GM23248 (cell line): ENCODE results near the gene DNAJC30. TPM values are rescaled to one million over a fixed set of nuclear protein-coding genes. Genes with fewer than 3 reads are reported as not detected.
A peak's percentile ranks its signal among the peaks of the same experiment; 100 is the strongest.

Experiments used
- DNase-seq: peaks from one replicate; pipeline ENCODE4 v3.0.0-alpha.2; 2015
- H2AFZ ChIP-seq: fragments of 200-600 bp; sonication (generic); 2 replicates; pipeline ENCODE4 v1.6.1; 2016; ENCODE audit warnings: antibody characterized with exemption
- H3F3A ChIP-seq: fragments of 200-600 bp; sonication (generic); 2 replicates; pipeline ENCODE4 v1.6.1; 2016; ENCODE audit warnings: mild to moderate bottlenecking, antibody characterized with exemption, mixed run types; ENCODE audit not compliant: insufficient read depth
- H3K27ac ChIP-seq: fragments of 200-600 bp; sonication (generic); 2 replicates; pipeline ENCODE4 v1.5.1; 2016; ENCODE audit warnings: mild to moderate bottlenecking
- H3K27me3 ChIP-seq: fragments of 200-600 bp; sonication (generic); replicated peaks from 2 replicates; pipeline ENCODE4 v1.6.1; 2016; ENCODE audit warnings: mild to moderate bottlenecking; ENCODE audit not compliant: insufficient read depth
- H3K36me3 ChIP-seq: fragments of 200-600 bp; sonication (generic); 2 replicates; pipeline ENCODE4 v1.6.1; 2016; ENCODE audit warnings: low read depth, mild to moderate bottlenecking
- H3K4me1 ChIP-seq: fragments of 200-600 bp; sonication (generic); 2 replicates; pipeline ENCODE4 v1.6.1; 2016; ENCODE audit warnings: mild to moderate bottlenecking; ENCODE audit not compliant: insufficient read depth
- H3K4me2 ChIP-seq: fragments of 200-600 bp; sonication (generic); one replicate; pipeline ENCODE4 v1.6.1; 2016; ENCODE audit warnings: mild to moderate bottlenecking; ENCODE audit not compliant: unreplicated experiment
- H3K4me3 ChIP-seq: fragments of 200-600 bp; sonication (generic); 2 replicates; pipeline ENCODE4 v1.5.1; 2016; ENCODE audit warnings: mild to moderate bottlenecking
- H3K79me2 ChIP-seq: fragments of 200-600 bp; sonication (generic); 2 replicates; pipeline ENCODE4 v1.6.1; 2016; ENCODE audit warnings: mild to moderate bottlenecking; ENCODE audit not compliant: insufficient read depth
- H3K9ac ChIP-seq: fragments of 200-600 bp; sonication (generic); 2 replicates; pipeline ENCODE4 v1.6.1; 2016; ENCODE audit warnings: mild to moderate bottlenecking
- H3K9me2 ChIP-seq: fragments of 200-600 bp; sonication (generic); 2 replicates; pipeline ENCODE4 v1.6.1; 2016; ENCODE audit warnings: mixed run types, mild to moderate bottlenecking, moderate library complexity; ENCODE audit not compliant: insufficient read depth
- H3K9me3 ChIP-seq: fragments of 200-600 bp; sonication (generic); one replicate; pipeline ENCODE4 v1.6.1; 2017; ENCODE audit warnings: low read depth
- H4K20me1 ChIP-seq: fragments of 200-600 bp; sonication (generic); 2 replicates; pipeline ENCODE4 v1.6.0; 2016; ENCODE audit not compliant: insufficient read depth
- EZH2 ChIP-seq: fragments of 200-600 bp; sonication (generic); IDR thresholded peaks from 2 replicates; pipeline ENCODE4 v1.6.1; 2018; ENCODE audit warnings: antibody characterized with exemption, mild to moderate bottlenecking; ENCODE audit not compliant: insufficient read depth, poor library complexity, severe bottlenecking
- EZH2phosphoT487 ChIP-seq: fragments of 200-600 bp; sonication (generic); IDR thresholded peaks from 2 replicates; pipeline ENCODE4 v1.6.1; 2018; ENCODE audit warnings: antibody characterized with exemption, moderate library complexity, mild to moderate bottlenecking, low read depth; ENCODE audit not compliant: insufficient read depth
- WGBS, 2 experiments: methylation state at CpG; one replicate each; pipeline ENCODE4 v1.1.6; 2015 to 2017; ENCODE audit warnings: low lambda C conversion rate in 2 of 2, low coverage in 1 of 2; ENCODE audit errors: missing lambda C conversion rate in 2 of 2; 5-methylcytosine and 5-hydroxymethylcytosine counted together
- in situ Hi-C: fragments of 300-500 bp; cut with MboI; formaldehyde crosslinking; loops from 2 replicates; pipeline ENCODE4 v1.15.0; 2020
- polyA plus RNA-seq: library from polyadenylated mRNA; unstranded; fragments of >200 nt; fragmentation: Nextera tagmentation; extraction: Ambion mirVana; gene quantifications from 2 replicates; pipeline ENCODE4 v1.2.1, GENCODE V29; 2016
- total RNA-seq: library from RNA; depleted of rRNA; stranded (reverse); fragments of >200 nt; shearing (Covaris generic); gene quantifications from 2 replicates; pipeline ENCODE4 v1.2.3, GENCODE V29; 2014

The DNAJC30 gene
- total and polyA plus RNA-seq, 2 experiments from 2014 or later, result 5.2 to 12.7 TPM

DNA sequence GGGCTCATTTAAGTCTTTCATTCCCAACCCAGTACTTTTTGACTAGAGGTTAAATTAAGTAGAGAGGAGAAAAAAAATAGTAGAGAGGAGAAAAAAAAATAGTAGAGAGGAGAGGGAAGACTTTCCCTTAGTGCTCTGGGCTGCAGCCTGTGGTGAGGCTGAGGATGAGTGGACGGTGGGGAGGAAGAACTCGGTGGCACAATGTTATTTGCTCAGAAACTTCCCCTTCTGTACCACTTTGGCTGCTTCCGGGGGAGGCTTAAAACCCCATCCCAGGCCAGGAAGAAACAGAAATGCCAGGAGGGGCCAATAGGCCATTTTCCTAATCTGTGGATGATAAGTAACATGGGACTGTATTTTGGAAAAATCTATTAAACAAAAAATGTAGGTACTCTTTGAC lies 44.3 kb downstream of the DNAJC30 start:
- H3K4me3 ChIP-seq, result no peak overlapping the region
- no peaks in the 10 kb centered on the region for H3F3A ChIP-seq
- DNase-seq, result no peak
- H4K20me1 ChIP-seq, result no peaks in the 10 kb centered on the region
- in situ Hi-C loops, result no loop called here
- 64 to 77% methylated on average over 3 of the region's 3 CpGs for WGBS, 2 experiments
- no peak overlapping the region for H3K4me2 ChIP-seq
- H3K79me2 ChIP-seq, result no peaks in the 10 kb centered on the region
- no peak overlapping the region for H2AFZ ChIP-seq
- H3K4me1 ChIP-seq, result peaks cover 5% of the 10 kb centered on the region
- H3K9ac ChIP-seq, result no peak overlapping the region
- H3K9me2 ChIP-seq, result no peaks in the 10 kb centered on the region
- TF ChIP-seq EZH2, result no peak
- no peak for TF ChIP-seq EZH2phosphoT487
- H3K36me3 ChIP-seq, result no peaks in the 10 kb centered on the region
- H3K9me3 ChIP-seq, result no peaks in the 10 kb centered on the region
- peaks cover 2% of the 10 kb centered on the region; the same call in 1 of the 2 replicates for H3K27me3 ChIP-seq
- no peak overlapping the region for H3K27ac ChIP-seq

DNA sequence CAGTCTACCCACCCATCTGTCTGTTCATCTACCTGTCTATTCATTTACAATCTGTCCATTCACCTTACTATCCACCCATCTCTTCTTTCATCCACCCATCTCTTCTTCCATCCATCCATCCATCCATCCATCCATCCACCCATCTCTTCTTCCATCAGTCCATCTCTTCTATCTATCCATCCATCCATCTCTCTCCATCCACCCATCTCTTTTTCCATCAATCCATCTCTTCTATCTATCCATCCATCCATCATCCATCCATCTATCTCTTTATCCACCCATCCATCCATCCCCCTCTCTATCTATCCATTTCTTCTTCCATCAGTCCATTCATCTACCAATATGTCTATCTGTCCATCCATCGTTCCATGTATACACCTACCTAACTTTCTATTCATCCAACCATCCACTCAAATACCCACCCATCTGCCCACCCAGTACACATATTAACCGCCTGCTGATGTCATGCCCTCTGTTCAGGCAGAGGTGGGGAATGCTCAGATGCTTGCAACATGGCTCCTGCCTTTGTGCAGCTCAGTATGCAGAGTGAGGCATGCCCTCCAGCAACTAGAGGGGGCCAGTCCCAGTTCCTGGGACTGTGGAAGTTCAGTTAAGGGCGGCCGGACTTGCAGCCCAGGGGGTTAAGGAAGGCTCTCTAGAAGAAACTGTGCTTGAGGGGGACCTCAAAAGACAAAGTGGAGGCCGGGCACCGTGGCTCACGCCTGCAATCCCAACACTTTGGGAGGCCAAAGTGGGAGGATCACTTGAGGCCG lies 47.6 kb downstream of the DNAJC30 start:
- H3K4me3 ChIP-seq, result no peak overlapping the region
- in situ Hi-C loops, result no loop called here

DNA sequence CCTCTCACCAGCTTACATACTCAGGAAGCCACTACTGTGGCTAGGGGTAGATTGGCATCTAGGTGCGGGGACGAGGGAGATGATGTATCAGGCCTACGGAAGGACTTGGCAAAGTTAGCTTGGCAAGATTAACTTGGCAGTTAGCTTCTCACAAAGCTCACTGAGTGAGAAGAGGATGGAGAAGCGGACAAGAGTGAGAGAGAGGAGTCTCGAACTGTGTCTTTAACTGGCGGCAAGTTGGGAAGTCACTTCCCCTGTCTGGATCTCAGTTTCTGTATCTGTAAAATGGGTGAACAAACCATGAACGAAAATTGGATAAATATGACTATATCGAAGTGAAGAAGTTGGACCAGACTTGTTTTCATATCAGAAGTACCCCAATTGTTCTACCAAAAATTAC lies 49.4 kb downstream of the DNAJC30 start:
- Histone ChIP-seq H3K27me3 (no peaks in the 10 kb centered on the region; the same call in 1 of the 2 replicates), H4K20me1 (no peaks in the 10 kb centered on the region), H3K27ac (no peak overlapping the region), H3K9me3 (no peaks in the 10 kb centered on the region), H3K9ac (no peak overlapping the region), H3K9me2 (no peaks in the 10 kb centered on the region), H3F3A (no peaks in the 10 kb centered on the region), H3K36me3 (no peaks in the 10 kb centered on the region), H2AFZ (no peak overlapping the region), H3K79me2 (no peaks in the 10 kb centered on the region), H3K4me1 (peaks cover 5% of the 10 kb centered on the region), H3K4me3 (no peak overlapping the region), H3K4me2 (no peak overlapping the region)
- in situ Hi-C loops, result no loop called here
- TF ChIP-seq EZH2 (no peak), EZH2phosphoT487 (no peak)
- no peak for DNase-seq
- WGBS, 2 experiments, result 72 to 75% methylated on average over 8 of the region's 8 CpGs

More for the DNA sequence above, 47.6 kb downstream of the DNAJC30 start:
- H3F3A ChIP-seq, result no peaks in the 10 kb centered on the region
- H3K9me3 ChIP-seq, result no peaks in the 10 kb centered on the region
- WGBS, 2 experiments, result 86 to 87% methylated on average over 8 of the region's 8 CpGs
- peak overlapping the region; percentile 38 for H3K4me2 ChIP-seq
- no peak overlapping the region for H2AFZ ChIP-seq
- no peaks in the 10 kb centered on the region for H4K20me1 ChIP-seq
- H3K9ac ChIP-seq, result no peak overlapping the region
- H3K27ac ChIP-seq, result no peak overlapping the region
- H3K79me2 ChIP-seq, result no peaks in the 10 kb centered on the region
- no peaks in the 10 kb centered on the region for H3K9me2 ChIP-seq
- H3K36me3 ChIP-seq, result no peaks in the 10 kb centered on the region
- no peaks in the 10 kb centered on the region; the same call in 1 of the 2 replicates for H3K27me3 ChIP-seq
- TF ChIP-seq EZH2phosphoT487, result no peak
- no peak for DNase-seq
- peaks cover 5% of the 10 kb centered on the region for H3K4me1 ChIP-seq

DNA sequence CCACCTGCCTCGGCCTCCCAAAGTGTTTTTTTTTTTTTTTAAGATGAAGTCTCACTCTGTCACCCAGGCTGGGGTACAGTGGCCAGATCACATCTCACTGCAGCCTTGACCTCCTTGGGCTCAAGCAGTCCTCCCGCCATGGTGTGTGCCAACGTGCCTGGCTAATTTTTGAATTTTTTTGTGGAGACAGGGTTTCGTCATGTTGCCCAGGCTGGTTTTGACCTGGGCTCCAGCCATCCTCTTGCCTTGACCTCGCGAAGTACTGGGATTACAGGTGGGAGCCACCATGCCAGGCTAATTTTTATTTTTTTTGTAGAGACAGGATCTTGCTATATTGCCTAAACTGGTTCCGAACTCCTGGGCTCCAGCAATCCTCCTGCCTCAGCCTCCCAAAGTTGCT lies 49.9 kb downstream of the DNAJC30 start:
- no peaks in the 10 kb centered on the region for H3K36me3 ChIP-seq
- H3K79me2 ChIP-seq, result no peaks in the 10 kb centered on the region
- no peak for DNase-seq
- H3K9me2 ChIP-seq, result no peaks in the 10 kb centered on the region
- in situ Hi-C loops, result no loop called here
- 59 to 61% methylated on average over 7 of the region's 7 CpGs for WGBS, 2 experiments
- H3K4me1 ChIP-seq, result peaks cover 5% of the 10 kb centered on the region
- no peak overlapping the region for H2AFZ ChIP-seq
- H4K20me1 ChIP-seq, result no peaks in the 10 kb centered on the region
- no peak overlapping the region for H3K4me2 ChIP-seq
- no peak overlapping the region for H3K9ac ChIP-seq
- no peaks in the 10 kb centered on the region for H3F3A ChIP-seq
- H3K27me3 ChIP-seq, result peaks cover 5% of the 10 kb centered on the region; the same call in 1 of the 2 replicates
- H3K9me3 ChIP-seq, result no peaks in the 10 kb centered on the region
- H3K4me3 ChIP-seq, result no peak overlapping the region
- no peak overlapping the region for H3K27ac ChIP-seq
- TF ChIP-seq EZH2 (no peak), EZH2phosphoT487 (no peak)
